SW480 (cell line): ENCODE data around the gene BMPER.

ENCODE experiments used
- DNase-seq: peaks from one replicate; pipeline ENCODE4 v3.0.0-alpha.2; 2016; ENCODE audit warnings: low spot score

BMPER gene

GRCh38 chr7:34136698-34137097 lies 231.4 kb downstream of the BMPER start:
- no peak for DNase-seq

GRCh38 chr7:34137176-34137575 lies 231.8 kb downstream of the BMPER start:
- no peak for DNase-seq

GRCh38 chr7:34138483-34138882 lies 233.1 kb downstream of the BMPER start:
- no peak for DNase-seq

GRCh38 chr7:34139086-34139485 lies 233.7 kb downstream of the BMPER start:
- DNase-seq = no peak

DNA sequence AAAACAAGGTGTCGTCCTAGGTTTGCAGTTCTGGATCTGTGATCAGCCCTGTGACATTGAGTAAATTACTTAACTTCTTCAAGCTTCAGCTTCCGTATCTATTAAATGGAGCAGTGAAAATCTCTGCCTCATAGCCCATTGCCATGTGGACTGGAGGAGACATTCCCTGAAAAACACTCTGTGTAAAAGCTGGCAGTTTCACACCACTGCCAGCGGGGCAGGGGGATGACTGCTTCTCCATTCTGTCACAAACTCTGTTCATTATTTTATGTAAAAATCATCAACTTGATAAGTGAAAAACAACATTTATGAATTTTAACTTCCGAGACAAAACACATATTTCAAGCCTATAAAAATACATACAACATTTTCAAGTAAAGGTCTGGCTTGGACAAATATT lies 234.7 kb downstream of the BMPER start:
- no peak for DNase-seq

DNA sequence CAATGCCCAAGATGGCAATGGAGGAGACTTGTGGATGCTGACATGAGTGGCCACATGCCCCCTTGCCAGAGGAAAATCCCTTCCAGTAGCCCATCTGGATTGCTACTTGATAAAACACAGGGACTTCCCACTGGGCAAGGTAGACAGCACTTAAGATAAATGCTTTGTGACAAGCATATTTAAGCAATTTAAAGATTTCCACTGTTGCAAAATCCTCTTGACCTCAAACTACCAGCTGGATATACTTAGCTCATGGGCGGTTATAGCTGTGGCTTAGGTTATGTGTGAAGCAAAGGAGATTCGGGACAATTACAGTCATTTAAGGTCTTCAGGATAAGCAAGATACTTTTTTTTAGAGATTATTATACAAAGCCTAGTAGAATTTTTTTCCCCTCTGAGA lies 238.1 kb downstream of the BMPER start:
- no peak for DNase-seq

DNA sequence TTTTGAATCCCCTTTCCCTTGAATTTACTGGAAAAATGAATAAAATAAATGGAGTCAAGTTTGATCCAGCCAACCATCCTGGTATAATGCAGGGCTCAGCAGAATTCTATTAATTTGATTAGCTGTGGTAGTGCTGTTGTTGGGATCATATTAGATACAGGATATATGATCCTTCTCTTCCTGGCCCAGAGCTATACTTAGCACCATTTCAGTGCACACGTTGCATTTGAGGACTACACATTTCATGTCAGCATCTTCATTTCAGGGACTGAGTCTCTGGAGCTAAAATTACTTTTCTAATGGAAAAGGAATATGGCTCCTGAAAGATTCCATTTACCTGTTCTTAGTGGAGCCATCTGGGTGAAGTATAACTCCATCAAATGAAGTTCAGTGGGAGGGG lies 240.3 kb downstream of the BMPER start:
- no peak for DNase-seq

- no peak for DNase-seq
Observed at GRCh38 chr7:34153656-34154270, 248.4 kb downstream of the BMPER start.

DNA sequence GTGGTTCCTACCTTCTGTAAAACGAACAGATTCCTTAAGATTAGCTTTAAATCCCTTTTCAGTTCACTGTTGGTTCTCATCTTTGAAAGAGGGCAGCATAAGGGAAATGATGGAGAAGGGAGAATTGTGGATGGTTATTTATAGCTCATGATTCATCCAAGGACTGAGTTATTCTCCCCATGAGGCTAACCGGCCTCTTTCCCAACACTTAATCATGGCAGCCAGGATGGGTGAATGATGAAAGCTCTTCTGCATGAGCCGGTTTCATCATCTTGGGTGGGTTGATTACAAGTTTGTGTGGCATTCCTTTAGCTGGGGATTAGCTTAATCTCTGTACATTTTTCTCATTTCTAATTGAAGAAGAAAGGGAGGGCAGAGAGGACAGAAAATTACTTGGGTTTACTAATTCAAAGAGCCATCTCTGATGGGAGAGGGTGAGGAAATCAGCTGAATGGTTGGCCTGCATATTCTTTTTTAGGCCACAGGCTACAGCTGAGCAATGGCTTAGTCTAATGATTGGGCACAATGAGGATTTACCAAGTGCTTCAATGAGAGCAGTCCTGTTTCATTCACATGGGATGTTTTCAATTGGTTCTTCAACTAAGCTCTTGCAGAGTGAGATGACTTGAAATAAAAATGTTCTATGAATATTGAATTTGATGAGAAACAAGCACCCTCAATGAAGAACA lies 250.0 kb downstream of the BMPER start:
- no peak for DNase-seq

- no peak for DNase-seq
Observed at GRCh38 chr7:34156336-34156735, 251.0 kb downstream of the BMPER start.

DNA sequence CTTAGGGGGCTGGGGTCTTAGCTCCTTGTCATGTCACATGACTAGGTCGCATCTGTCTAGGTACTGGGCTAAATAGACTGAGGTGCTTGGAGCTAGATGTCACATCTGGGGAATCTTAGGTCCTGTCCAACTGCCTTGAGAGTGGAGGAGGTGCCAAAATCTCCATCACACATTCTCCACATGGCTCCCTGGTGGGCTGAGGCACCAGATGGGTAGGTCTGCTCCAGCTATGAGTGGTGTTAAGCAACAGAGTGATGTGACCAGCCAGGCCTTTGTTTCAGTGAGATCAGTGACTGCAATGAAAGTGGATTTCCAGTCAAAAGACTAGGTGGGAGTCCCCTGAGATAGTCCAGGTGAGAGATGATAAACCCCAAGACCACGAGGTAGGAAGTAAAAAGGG lies 251.8 kb downstream of the BMPER start:
- no peak for DNase-seq

DNA sequence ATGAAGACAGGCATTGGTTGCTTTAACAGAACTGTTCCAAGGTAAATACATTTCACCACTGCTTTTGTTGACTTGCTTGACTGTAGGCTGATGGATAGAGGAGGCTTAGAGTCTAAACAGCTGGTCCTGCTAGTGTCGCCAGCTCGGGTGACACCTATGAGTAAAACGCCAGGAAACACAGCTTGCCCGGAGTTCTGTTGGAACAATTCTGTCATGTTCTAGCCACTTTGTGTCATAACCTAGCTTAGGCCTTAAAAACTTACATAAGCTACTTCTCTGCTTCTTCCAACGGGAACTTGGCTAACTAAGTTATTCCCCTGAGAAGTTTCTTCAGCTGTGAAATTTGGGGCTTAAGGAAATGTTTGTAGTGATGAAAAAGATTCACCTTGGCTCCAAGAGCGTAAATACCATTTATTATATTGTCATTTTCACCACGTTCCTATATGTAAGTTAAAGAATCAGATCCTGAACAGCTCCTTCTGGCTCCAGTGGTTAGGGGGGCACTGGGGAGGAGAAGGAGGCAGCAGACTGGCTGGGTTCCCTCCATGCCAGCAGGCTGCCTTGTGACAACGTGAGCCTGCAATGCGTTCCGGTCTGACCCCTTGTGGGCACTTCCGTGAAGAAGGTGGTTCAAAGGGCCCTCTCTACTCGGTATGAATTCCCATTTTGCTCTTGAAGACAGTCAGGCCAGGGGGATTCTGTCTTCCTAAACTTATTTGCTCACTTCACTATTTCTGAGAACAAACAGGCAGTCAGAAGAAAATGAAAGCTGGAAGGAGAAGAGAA lies 253.2 kb downstream of the BMPER start:
- DNase-seq = no peak

DNA sequence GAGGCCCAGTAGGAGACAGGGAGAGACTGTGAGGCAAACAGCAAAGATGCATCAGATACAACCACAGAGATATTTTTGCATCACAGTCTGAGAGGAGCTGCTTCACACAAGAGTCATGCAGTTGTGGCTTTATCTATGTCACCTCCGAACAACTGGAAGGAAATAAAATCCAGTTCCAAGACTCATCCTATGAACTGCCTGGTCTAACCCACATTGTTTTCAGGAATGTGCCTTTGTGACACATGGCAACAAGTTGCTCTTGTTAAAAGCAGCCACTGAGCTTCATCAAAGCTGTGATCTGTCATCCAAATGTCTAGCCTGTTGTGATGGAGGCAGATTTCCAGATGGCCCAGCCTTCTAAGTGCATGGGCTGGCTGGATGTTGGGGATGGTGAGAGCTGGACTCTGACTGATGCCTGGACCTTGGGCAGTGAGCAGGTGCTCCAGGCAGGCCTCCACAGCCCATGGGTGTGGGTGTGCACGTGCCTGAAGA lies 255.0 kb downstream of the BMPER start:
- no peak for DNase-seq

DNA sequence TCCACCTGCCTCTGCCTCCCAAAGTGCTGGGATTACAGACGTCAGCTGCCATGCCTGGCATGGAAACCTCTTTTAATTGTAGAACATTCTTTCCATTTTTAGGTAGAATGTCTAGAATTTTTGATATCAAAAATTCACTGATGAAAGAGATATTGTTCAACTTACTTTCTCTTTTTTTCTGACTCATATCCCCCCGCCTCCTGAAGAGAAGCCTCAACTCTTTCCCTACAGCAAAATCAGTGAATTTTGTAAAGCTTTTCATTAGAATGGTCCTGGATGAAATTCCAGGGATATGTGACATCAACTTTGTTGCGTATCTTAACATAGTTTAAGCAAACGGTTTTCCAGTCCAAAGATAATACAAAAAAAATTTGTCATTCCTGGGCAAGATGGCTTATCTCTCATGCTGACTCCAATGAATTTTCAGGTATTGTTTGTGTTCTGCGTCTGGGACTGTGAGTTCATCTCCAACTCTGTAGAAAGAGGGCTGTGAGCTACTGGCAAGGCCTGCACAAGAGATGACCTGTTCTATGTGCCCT lies 256.8 kb downstream of the BMPER start:
- no peak for DNase-seq

DNA sequence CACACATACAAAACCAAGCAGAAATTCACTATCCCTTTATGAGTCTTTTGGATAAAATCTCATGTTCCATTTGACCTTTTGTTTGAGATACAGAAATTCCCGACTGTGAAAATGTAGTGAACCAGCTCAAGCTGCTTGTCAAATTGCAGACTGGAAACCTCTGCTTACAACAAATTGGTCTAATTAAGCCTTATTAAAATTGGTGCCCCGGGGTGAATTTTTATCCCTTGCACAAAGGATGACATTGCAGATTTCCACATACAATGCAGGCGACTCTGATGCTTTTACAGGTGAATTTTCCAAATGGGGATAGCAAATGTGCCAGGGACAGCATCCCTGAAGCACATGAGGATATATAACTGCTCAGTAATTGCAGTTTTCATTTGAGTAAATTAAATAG lies 257.3 kb downstream of the BMPER start:
- DNase-seq = no peak

DNA sequence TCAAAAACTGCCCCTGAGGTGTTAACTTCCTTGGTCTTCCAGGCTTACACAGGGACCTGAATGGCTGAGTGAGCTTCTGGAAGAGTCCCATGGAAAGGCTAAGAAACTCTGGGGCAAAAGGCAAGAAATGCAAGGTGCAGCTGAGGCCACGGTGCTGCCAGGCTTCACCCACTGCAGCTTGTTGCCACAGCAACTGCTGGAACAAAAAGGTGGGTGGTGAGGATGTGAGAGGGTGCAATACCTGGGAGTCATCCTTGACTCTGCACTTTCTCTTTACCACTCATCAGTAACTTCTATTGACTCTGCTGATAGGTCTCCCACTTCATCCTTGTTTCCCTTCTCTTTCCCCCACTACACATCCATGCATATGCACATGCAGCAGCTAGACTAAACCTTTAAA lies 258.6 kb downstream of the BMPER start:
- no peak for DNase-seq

- no peak for DNase-seq
Observed at GRCh38 chr7:34165466-34165865, 260.1 kb downstream of the BMPER start.

- DNase-seq = peak; percentile 46
Observed at GRCh38 chr7:34165927-34166550, 260.7 kb downstream of the BMPER start.

- no peak for DNase-seq
Observed at GRCh38 chr7:34168013-34168412, 262.7 kb downstream of the BMPER start.

- DNase-seq = peak; percentile 66
Observed at GRCh38 chr7:34174688-34175616, 269.6 kb downstream of the BMPER start.

DNA sequence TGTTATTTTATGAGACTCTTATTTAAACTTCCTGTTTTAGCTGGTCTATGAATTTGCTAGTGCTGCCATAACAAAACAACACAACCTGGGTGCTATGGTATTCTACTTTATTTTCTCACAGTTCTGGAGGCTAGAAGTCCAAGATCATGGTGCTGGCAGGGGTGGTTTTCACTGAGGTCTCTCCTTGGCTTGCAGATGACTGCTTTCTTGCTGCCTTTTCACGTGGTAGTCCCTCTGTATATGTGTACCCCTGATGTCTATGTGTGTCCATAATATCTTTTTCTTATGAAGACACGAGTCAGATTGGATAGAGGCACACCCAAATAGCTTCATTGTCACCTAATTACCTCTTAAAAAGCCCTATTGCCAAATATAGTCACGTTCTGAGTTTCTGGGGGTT lies 270.5 kb downstream of the BMPER start:
- no peak for DNase-seq
